ENCODE measurements around the gene ARHGEF9. TPM values are rescaled to one million over a fixed set of nuclear protein-coding genes. Genes with fewer than 3 reads are reported as not detected.

The ARHGEF9 gene
- polyA plus RNA-seq, 1 donor (not counting 4 experiments of a cell fraction or from before 2014, with no cell fraction given), result 16.0 TPM

DNA sequence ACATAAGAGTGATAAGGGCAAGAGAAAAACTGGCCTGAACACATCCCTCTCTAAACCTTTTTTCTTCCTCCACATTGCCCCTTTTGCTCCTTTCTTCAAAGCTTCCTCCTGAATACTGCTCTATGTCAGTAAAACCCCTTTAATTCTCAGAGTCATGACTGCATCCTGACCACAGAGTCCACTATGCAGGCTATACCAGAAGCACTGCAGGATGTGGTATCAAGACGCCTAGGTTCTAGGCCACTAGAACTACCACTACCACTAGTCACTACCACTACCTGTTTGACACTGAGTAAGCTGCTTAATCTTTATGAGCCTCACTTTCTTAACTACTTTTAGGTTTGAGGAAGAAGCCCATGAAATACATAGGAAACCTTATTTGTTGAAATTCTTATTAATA, 38.7 kb downstream of the ARHGEF9 start:
- FAIRE-seq (no peak), DNase-seq (ENCODE audit: low read depth, low spot score) (no peak)
- no peak overlapping the region for H3K27ac ChIP-seq (ENCODE audit: control insufficient read depth, insufficient read depth, low read length)
- no peak overlapping the region for H2AFZ ChIP-seq (ENCODE audit: control insufficient read depth, low read length)
- H4K20me1 ChIP-seq (ENCODE audit: control insufficient read depth, extremely low read depth, insufficient read depth, low read length), result no peaks in the 10 kb centered on the region
- dilution Hi-C loops (cut with MboI; ENCODE audit: extremely low pct_ligation_motif_present, low sequenced_read_pairs), result no loop called here
- H3K9ac ChIP-seq (ENCODE audit: control insufficient read depth, extremely low read depth, insufficient read depth, low read length), result no peak overlapping the region
- TF ChIP-seq, protein P1, sequence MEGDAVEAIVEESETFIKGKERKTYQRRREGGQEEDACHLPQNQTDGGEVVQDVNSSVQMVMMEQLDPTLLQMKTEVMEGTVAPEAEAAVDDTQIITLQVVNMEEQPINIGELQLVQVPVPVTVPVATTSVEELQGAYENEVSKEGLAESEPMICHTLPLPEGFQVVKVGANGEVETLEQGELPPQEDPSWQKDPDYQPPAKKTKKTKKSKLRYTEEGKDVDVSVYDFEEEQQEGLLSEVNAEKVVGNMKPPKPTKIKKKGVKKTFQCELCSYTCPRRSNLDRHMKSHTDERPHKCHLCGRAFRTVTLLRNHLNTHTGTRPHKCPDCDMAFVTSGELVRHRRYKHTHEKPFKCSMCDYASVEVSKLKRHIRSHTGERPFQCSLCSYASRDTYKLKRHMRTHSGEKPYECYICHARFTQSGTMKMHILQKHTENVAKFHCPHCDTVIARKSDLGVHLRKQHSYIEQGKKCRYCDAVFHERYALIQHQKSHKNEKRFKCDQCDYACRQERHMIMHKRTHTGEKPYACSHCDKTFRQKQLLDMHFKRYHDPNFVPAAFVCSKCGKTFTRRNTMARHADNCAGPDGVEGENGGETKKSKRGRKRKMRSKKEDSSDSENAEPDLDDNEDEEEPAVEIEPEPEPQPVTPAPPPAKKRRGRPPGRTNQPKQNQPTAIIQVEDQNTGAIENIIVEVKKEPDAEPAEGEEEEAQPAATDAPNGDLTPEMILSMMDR (optimal IDR thresholded peaks at IDR 0.05 in 1 of 3, IDR thresholded peaks at IDR 0.05 in 1 of 3, conservative IDR thresholded peaks at IDR 0.05 in 1 of 3; ENCODE audit: extremely low read depth in 1 of 3, insufficient read depth in 2 of 3, low read length in 3 of 3), result no peak
- no peak for TF ChIP-seq EZH2 (IDR thresholded peaks at IDR 0.05; ENCODE audit: low read length)
- no peaks in the 10 kb centered on the region for H3K9me1 ChIP-seq (ENCODE audit: control insufficient read depth, extremely low read depth, insufficient read depth, low read length)
- H3K4me2 ChIP-seq (ENCODE audit: control insufficient read depth, extremely low read depth, insufficient read depth, low read depth, low read length), result no peak overlapping the region
- no peak overlapping the region for H3K4me3 ChIP-seq (ENCODE audit: control insufficient read depth in 2 of 3, extremely low read depth in 1 of 3, insufficient read depth in 2 of 3, low read depth in 1 of 3, low read length in 3 of 3)
- H3K79me2 ChIP-seq (ENCODE audit: control insufficient read depth, insufficient read depth, low read length), result peaks cover 1% of the 10 kb centered on the region
- H3K9me3 ChIP-seq (ENCODE audit: control insufficient read depth, low read depth, low read length), result no peaks in the 10 kb centered on the region
- H3K4me1 ChIP-seq (ENCODE audit: control insufficient read depth, extremely low read depth, insufficient read depth, low read length), result peaks cover 12% of the 10 kb centered on the region
- no peaks in the 10 kb centered on the region for H3K36me3 ChIP-seq (ENCODE audit: control insufficient read depth in 2 of 2, extremely low read depth in 1 of 2, insufficient read depth in 2 of 2, low read length in 2 of 2)
- no peaks in the 10 kb centered on the region for H3K27me3 ChIP-seq (ENCODE audit: control insufficient read depth, extremely low read depth, insufficient read depth, low read length)

GRCh38 chrX:63744850-63745394, 40.1 kb downstream of the ARHGEF9 start:
- Histone ChIP-seq H3K36me3 (ENCODE audit: control insufficient read depth in 2 of 2, extremely low read depth in 1 of 2, insufficient read depth in 2 of 2, low read length in 2 of 2) (no peaks in the 10 kb centered on the region), H3K9ac (ENCODE audit: control insufficient read depth, extremely low read depth, insufficient read depth, low read length) (no peak overlapping the region), H3K27ac (ENCODE audit: control insufficient read depth, insufficient read depth, low read length) (no peak overlapping the region), H3K4me1 (ENCODE audit: control insufficient read depth, extremely low read depth, insufficient read depth, low read length) (peaks cover 9% of the 10 kb centered on the region), H4K20me1 (ENCODE audit: control insufficient read depth, extremely low read depth, insufficient read depth, low read length) (no peaks in the 10 kb centered on the region), H3K9me3 (ENCODE audit: control insufficient read depth, low read depth, low read length) (no peaks in the 10 kb centered on the region), H3K9me1 (ENCODE audit: control insufficient read depth, extremely low read depth, insufficient read depth, low read length) (no peaks in the 10 kb centered on the region), H3K27me3 (ENCODE audit: control insufficient read depth, extremely low read depth, insufficient read depth, low read length) (no peaks in the 10 kb centered on the region), H3K79me2 (ENCODE audit: control insufficient read depth, insufficient read depth, low read length) (peaks cover 1% of the 10 kb centered on the region), H2AFZ (ENCODE audit: control insufficient read depth, low read length) (no peak overlapping the region), H3K4me3 (ENCODE audit: control insufficient read depth in 2 of 3, extremely low read depth in 1 of 3, insufficient read depth in 2 of 3, low read depth in 1 of 3, low read length in 3 of 3) (no peak overlapping the region), H3K4me2 (ENCODE audit: control insufficient read depth, extremely low read depth, insufficient read depth, low read depth, low read length) (no peak overlapping the region)
- DNase-seq (ENCODE audit: low read depth, low spot score), result no peak
- TF ChIP-seq, protein P1 (optimal IDR thresholded peaks at IDR 0.05 in 1 of 3, IDR thresholded peaks at IDR 0.05 in 1 of 3, conservative IDR thresholded peaks at IDR 0.05 in 1 of 3; ENCODE audit: extremely low read depth in 1 of 3, insufficient read depth in 2 of 3, low read length in 3 of 3), result no peak
- no peak for TF ChIP-seq EZH2 (IDR thresholded peaks at IDR 0.05; ENCODE audit: low read length)
- dilution Hi-C loops (cut with MboI; ENCODE audit: extremely low pct_ligation_motif_present, low sequenced_read_pairs), result no loop called here
- FAIRE-seq, result no peak

Data from keratinocyte (primary cell).